HG03469 (cell line): ENCODE data around the gene KLK14.

ENCODE experiments used
- ATAC-seq: cut with Tn5 transposase; IDR thresholded peaks from one replicate; pipeline ENCODE4 v1.9.1; 2021; ENCODE audit warnings: mild to moderate bottlenecking, moderate library complexity, moderate number of reproducible peaks; ENCODE audit not compliant: unreplicated experiment

KLK14 gene

DNA sequence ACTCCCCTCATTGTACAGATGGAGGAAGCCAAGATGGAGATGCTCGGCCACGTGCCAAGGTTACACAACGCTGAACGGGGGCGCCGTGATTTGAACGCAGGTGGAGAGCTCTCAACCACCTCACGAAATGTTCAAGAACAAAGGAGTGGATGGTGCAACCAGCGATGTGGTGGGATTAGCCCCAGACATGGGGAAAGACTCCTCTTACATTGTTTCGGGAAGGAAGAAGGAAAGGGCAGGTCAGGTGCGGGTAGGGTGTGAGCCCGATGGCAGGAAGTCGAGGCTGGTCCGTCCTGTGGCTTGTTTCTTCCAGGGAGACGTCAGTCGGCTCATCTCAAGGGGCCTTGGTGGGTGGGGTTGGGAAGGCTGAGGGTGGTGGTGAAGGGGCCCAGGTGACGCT lies 7.1 kb upstream of the KLK14 start:
- no peak for ATAC-seq

DNA sequence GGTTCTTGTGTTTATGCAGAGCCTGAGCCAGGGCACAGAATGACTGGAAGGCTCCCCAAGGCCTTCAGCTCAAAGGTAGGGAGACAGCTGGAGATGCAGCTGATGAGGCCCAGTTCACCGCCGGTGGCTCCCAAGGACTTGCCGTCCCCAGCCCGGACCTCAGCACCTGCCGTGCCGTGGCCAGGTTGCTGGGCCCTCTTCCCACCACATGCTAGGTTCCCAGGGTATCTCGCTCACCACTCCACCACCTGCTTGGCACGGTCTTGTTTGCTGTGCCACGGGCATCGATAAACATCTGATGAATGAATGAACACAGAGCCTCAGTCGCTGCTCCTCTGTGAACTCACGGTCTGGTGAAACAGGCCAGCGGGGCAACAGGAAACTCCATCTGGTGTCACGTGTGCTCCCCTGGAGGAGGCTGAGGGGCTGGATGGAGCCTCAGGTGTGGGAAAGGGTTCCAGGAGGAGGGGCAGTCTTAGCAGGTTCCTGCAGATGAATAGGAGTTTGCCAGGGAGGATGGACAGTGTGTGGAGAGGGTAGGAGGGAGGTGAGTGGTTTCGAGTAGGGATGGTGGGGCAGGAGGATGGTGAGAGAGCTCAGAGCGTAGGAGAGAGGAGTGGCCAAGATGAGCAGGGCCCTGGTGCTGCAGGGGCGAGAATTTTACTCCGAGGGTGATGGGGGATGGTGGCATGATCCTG lies 3.6 kb upstream of the KLK14 start:
- no peak for ATAC-seq

DNA sequence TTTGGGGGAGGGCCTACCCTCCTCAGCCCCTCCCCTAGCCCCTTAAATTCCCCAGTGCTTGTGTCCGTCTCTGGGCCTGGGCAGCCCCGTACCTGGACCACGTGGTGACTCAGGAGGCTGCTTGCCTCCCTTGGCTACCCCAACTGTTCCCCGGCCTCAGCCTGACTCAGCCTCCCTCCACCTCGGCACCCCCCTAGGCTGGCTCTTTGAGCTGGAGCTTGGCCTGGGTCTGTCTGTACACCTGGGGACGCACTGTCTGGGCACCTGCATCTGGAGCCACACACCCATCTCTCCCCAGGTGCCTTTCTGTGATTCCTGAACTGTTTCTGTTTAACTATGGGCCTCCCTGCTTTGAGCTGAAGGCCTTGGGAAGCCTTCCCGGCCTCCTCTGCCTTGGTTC lies 1.8 kb upstream of the KLK14 start:
- ATAC-seq: no peak

DNA sequence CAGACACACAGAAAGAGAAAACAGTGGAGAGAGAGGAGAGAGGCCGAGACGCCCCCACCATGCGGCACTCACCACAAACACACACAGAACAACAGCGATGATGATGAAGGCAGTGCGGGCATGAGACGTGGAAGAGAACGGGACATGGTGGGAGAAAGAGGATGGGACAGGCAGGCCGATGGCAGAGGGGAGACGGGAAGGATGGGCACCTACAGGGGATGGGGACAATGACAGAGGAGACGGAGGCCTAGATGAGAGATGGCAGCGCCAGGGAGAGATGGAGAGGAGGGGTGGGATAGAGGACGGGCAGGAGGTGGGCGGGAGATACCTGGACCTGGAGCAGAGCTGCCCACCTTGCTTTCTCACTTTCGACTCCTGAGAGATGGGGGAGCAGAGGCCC lies 1.1 kb upstream of the KLK14 start:
- ATAC-seq: no peak

- ATAC-seq: no peak
These were observed 494 bp upstream of the KLK14 start for GRCh38 chr19:51083181-51083580.

- ATAC-seq: no peak
These were observed 1.2 kb downstream of the KLK14 start for GRCh38 chr19:51081476-51081875.

DNA sequence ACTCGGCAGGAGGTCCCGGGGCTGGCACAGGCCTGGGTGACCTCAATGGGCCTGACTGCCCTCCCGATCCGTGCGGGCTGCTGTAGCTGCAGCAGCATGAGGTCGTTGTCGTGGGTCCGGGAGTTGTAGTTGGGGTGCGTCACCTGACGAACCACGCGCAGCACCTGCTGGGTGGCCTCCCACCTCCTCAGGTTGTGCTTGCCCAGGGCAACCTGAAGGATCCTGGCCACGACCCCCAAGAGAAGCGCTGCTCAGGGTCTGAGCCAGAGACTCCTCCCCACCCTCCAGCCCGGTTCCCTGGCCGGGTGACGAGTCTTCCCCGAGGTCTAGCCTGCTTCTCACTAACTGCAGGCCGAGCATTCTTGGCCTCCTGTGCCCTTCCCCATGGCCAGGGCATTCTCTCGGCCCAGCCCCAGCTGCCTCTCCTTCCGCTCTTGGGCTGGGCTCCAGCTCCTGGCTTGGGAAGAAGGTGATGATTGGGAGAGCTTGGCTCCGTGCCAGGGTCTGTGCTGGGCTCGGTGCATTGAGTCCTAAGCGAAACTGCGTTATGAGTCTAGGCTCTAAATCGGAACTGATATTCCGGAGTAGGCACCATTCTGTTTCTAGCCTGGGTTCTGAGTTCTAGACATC lies 3.1 kb downstream of the KLK14 start:
- no peak for ATAC-seq

DNA sequence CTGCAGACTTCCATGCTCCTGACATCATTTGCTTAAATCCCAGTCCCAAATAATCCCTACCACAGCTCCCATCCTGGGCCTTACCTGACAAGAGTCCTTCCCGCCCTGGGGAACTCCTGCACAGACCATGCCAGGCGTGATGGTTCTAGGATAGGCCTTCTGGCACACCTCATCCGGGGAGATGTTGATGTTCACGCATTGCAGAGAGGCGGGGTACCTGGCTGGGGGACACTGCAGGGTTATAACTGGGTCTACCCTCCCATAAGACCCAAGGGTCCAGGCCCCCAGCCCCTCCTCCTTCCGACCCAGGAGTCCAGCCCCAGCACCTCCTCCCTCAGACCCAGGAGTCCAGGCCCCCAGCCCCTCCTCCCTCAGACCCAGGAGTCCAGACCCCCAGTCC lies 4.0 kb downstream of the KLK14 start:
- no peak for ATAC-seq

- ATAC-seq: no peak
These were observed 4.6 kb downstream of the KLK14 start for GRCh38 chr19:51078104-51078503.

- no peak for ATAC-seq
These were observed 6.0 kb downstream of the KLK14 start for GRCh38 chr19:51076631-51077213.

GRCh38 chr19:51075998-51076397 lies 6.7 kb downstream of the KLK14 start:
- no peak for ATAC-seq

GRCh38 chr19:51071095-51071405 lies 11.6 kb downstream of the KLK14 start:
- no peak for ATAC-seq

DNA sequence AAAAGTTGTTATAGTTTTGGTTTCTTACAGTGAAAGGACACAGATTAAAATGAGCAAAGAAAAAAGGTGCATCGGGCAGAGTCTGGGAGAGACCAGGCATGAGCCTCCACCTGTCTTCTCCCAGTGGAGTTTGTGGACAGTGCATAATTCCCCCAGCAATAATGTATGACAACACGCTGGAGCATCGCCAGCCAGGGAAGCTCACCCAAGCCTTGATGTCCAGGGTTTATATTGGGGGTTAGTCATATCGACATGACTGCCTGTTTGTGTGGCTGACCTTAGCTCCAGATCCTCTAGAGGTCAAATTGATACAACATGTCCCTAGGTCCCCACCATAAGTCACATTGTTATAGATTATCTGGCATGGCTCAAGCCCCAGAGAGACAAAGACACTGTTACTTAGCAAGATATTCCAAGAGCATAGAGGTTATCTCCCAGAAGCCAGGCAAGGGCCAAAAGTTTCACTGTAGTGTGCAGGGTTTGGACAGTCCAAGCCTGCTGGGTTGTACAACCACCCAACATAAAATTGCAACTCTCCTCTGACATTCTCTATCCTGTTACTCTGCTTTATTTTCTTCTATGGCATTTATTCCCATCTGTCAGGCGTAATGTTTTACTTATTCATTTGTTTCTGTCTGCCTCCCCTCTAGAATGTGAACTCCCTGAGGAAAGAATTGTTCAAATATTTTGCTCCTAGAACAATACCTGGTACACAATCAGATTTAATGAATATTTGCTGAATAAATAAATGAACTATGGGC lies 12.2 kb downstream of the KLK14 start:
- ATAC-seq: no peak

GRCh38 chr19:51066393-51067186 lies 16.1 kb downstream of the KLK14 start:
- ATAC-seq: no peak

DNA sequence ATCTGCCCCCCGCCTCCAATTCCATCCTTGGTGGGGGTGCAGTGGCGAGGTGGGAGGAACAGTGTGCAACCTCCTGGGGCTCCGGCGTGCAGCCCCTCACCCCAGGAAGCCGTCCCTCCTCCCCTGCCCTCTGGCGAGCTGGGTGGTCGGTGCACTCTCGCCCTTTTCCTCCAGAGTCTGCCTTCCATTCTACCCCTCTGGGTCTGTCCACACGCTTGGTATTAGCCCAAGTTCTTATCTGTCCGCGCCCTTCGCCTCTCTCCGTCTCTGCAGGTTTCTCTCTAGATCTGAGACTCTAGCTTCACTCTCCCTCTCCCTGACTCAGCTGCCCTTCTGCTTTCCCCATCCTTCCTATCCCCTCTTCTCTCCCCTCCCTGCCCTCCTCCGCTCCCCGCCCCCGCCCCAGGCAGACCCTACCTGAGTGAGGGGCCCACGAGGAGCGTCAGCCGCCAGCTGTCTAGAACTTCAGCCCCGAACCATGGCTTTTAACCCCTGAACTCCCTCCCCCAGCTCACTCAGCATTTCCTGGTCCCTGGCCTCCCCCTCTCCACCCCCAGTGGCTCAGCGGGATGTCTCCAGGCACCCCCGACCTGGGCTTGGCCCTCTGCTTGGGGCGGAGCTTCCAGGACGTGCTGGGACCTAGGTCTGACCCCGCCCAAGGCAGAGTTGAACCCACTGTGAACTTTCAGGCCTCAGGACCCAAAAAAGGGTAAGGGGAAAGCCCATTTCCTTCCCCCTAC lies 17.3 kb downstream of the KLK14 start:
- no peak for ATAC-seq

GRCh38 chr19:51064534-51065220 lies 18.0 kb downstream of the KLK14 start, which contains the start of gene KLK13:
KLK13 (minus strand) TSS chr19:51065092; CDS start chr19:51065067, 25 bp downstream.
- no peak for ATAC-seq

- no peak for ATAC-seq
These were observed 19.0 kb downstream of the KLK14 start for GRCh38 chr19:51063664-51064063.

GRCh38 chr19:51060973-51061372 lies 21.7 kb downstream of the KLK14 start:
- ATAC-seq: no peak

DNA sequence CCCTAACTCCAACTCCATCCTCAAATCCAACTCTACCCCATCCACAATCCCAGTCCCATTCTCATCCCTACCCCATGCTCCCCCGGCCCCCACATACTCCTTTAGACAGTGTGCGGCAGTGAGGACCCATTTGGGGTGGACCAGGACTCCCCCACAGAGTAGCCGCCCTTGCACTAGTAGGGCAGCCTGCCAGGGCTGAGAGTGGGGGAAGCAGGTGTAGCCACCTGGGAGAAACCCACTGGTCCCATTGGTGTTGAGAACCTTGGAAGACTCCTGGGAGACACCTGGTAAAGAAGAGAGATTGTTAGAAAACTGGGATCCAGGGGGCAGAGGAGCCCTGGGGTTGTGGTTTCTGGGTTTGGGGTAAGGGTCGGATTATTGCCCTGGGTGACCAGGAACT lies 22.4 kb downstream of the KLK14 start:
- ATAC-seq: no peak

GRCh38 chr19:51059715-51060114 lies 23.0 kb downstream of the KLK14 start:
- ATAC-seq: no peak
